GM12874 (cell line): Measurements from ENCODE around the gene CFAP299.

ENCODE experiments used
- CTCF ChIP-seq: IDR thresholded peaks from 2 replicates; pipeline ENCODE4 v1.5.1; 2011; ENCODE audit warnings: low read depth, mild to moderate bottlenecking, control low read depth, low read length, moderate library complexity; ENCODE audit not compliant: insufficient read depth

The CFAP299 gene

GRCh38 chr4:80814266-80814665, 478.7 kb downstream of the CFAP299 start:
- TF ChIP-seq CTCF = no peak

- TF ChIP-seq CTCF = no peak
Observed at GRCh38 chr4:80831383-80832361, 496.1 kb downstream of the CFAP299 start.

- TF ChIP-seq CTCF = no peak
Observed at GRCh38 chr4:80839281-80839680, 503.8 kb downstream of the CFAP299 start.

GRCh38 chr4:80839792-80840191, 504.3 kb downstream of the CFAP299 start:
- TF ChIP-seq CTCF = no peak

- no peak for TF ChIP-seq CTCF
Observed at GRCh38 chr4:80840396-80840795, 504.9 kb downstream of the CFAP299 start.

GRCh38 chr4:80841587-80842281, 506.2 kb downstream of the CFAP299 start:
- TF ChIP-seq CTCF = no peak

GRCh38 chr4:80846210-80846609, 510.7 kb downstream of the CFAP299 start:
- no peak for TF ChIP-seq CTCF
